UCSD-AML1 (cell line): Measurements from ENCODE around the gene STOML1.
"Not testable (repeated sequence)": the region's sequence is repeated elsewhere in the genome, so short reads cannot be mapped to it uniquely, and the experiment has no call there.

Source experiments
- DNase-seq: peaks from one replicate; lab custom pipeline; 2025; ENCODE audit not compliant: unreplicated experiment; lab: John Stamatoyannopoulos, UW

STOML1 gene

DNA sequence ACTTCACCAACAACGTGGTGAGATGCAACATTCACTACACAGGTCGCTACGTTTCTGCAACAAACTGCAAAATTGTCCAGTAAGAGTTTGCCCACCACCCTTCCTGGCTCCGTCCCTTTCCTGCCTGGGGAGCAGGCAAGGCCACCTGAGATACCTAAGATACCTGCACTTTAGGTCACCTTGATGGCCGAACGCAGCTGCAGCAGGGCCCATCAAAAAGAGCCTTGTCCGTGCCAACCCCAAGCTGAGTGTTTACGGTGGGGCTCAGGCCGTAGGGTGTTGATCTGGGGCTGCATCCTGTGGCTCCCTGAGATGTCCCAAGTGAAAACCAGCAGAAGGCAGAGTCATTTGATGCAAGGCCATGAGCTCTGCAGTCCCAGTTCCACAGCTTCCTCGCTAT is 42.6 kb downstream of the STOML1 start:
- DNase-seq, result no peak

DNA sequence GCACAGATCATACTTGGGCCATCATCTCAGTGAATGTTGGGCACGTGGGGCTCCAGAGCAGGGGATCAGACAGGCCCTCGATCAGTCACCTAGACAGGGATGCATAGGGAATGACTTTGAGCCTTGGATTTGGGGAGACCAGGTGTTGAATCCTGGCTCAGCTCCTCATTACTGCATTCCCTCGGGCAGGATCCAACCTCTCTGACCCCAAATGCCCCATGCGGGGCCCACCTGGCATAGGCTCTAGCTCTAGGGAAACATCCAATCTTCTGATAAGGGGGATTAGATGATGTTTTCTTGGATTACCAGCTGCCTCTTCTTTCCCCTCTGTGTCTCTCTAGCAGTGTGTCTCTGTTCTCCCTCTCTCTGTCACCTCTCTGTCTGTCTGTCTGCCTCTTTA is 43.1 kb downstream of the STOML1 start:
- no peak for DNase-seq

DNA sequence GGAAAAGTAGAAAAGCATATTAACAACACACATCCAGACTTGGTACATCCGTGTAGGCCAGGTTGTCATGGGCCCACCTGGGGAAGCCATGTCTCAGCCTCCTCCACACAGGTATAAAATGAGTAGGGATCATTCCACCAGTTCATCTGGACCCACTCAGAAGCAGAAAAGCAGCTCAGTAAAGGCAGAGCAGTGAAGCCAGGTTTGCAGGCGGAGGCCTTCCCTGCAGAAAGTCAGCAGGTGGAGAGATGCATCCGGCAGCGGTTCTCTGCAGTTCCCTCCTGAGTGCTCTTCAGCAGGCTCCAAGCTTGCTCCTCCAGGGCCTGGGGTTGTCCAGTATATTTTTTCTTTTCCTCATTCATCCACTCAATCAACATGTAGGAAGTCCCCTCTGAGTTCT is 43.7 kb downstream of the STOML1 start:
- no peak for DNase-seq

DNA sequence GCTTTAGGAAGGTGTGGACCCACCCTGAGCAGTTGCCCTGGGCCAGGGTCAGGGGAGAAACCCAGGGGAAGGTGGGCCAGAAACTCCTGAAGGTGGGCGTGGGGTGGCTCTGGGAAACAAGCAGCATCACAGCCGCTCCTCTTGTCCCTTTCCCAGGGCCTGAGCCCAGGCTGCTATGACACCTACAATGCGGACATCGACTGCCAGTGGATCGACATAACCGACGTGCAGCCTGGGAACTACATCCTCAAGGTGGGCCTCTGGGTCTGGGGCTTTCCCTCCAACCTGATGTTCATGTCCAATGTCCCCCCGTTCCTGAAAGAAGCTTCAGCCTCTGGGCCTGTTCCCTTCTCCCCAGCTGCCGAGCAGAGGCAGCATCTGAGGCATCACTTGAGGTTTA is 44.4 kb downstream of the STOML1 start:
- no peak for DNase-seq

DNA sequence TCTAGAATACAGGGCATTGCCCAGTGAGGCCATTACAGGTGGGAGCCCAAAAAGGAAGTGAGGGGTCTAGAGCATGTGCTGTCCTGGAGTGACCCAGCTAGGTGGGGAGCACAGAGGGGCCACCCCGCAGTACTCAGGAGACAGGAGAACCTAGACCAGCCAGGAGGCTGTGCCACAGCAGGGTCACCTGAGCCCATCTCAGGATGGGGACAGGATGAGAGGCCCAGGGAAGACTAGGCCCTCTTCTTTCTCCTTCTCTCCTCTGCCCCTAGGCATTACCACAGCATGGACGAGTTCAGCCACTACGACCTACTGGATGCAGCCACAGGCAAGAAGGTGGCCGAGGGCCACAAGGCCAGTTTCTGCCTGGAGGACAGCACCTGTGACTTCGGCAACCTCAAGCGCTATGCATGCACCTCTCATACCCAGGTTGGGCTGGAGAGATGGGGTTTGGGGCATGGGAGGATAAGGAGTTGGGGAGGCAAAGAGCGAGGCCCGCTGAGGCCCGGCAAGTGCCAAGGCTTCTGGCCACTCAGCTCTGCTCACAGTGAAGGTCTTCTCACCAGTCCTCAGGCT is 45.2 kb downstream of the STOML1 start:
- no peak for DNase-seq

DNA sequence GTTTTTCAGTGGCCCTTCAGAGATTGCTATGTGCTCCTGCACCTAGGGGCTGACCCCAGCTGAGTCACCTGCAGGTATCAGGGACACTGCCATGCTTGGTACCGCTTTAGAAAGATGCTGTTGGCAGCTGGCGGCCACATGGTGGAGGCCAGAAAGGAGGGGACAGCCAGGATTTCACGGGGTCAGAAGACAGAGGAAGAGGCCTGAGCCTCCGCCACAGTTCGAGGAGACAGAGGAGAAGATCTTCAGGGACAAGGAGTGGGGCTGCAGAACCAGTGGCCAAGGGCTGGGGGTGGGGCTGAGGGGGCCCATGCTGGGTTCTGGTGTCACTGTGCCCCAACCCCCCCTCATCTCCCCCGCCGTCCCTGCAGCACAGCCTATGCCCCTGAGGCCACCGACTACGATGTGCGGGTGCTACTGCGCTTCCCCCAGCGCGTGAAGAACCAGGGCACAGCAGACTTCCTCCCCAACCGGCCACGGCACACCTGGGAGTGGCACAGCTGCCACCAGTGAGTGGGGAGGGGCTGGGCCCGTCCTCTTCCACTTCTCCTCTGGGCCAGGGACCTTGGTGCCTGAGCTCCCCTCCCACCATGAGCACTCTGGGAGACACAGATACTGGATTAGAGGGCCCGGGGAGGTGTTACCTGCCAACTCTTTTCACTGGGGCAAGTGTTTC is 45.9 kb downstream of the STOML1 start:
- DNase-seq, result no peak

DNA sequence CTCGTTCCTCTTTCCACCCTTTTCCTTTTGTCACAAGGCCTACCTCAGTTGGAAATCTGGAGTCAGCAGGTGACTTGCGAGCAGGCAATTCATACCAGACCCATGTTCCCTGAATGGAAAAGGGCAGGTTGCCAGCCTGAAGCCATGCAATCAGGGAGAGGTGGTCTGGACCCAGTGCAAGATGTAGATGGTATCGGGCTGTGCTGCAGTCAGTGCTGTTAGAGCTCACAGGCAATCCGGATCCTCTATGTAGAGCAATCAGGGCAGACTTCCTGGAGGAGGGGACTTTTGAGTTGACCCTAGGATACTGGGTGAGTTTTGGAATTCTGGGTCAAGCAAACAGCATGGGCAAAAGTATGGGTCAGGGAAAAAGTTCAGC is 47.0 kb downstream of the STOML1 start:
- DNase-seq, result no peak

DNA sequence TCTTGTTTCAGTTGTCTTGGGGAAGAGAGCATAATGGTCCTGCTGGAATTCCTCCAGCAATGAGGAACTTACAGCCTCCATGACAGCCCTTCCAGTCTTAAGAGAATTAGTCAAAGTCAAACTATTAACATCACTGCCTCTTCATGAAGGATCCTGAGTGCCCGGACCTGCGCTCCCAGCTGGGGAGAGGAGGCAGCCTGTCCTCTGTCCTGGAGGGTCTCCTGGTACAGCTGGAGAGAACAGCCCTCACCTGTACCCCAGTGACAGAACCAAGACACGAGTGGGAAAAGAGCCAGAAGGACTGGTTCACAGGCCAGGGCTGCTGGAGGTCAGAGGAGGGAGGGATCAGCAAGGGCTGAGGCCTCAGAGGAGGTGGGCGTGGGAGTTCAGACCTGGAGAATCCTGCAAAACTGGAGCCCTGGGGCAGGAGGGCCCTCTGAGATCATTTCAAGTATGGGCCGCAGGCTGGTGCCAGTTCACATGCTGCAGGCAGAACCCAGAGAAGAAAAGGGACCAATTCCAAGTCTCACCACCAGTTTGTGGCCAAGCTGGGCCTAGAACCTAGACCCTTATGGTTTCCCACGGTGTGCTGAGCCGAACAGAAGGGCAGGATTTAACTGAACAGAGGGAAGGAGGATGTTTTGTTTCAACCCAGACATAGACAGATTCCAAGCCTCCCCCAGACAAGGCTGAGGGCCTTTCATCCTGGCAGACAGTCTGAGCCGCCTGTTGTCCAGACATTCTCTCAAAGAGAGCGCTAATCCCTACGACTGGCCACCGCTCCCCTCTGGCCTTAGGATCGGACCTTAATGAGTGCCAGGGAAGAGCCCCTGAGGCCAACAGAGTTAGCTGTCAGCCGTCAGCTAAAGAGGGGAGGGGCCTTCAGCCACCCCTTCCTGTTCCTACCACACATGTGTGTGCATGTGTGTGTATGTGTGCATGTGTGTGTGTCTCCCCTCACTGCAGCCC is 47.6 kb downstream of the STOML1 start:
- no peak for DNase-seq

DNA sequence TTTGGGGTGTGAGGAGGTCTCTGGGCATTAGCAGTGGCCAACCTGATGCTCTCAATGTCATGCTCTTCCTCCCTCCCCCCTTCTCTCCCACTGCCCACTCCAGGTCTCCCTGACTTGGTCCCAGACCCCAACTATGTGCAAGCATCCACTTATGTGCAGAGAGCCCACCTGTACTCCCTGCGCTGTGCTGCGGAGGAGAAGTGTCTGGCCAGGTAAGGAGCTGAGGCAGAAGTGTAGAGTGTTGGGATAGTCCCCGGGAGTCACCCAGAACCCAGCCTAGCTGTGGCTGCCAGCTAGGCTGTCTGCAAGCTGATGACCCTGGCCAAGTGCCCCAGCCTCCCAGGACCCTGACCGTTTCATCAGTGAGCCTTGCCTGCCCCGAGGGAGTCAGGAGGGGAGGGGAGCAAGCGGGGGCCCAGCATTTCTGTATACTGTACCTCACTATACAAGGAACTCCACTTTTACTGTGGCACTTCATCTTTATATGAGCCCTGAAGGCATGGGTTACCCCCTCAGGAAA is 49.3 kb downstream of the STOML1 start:
- no peak for DNase-seq

DNA sequence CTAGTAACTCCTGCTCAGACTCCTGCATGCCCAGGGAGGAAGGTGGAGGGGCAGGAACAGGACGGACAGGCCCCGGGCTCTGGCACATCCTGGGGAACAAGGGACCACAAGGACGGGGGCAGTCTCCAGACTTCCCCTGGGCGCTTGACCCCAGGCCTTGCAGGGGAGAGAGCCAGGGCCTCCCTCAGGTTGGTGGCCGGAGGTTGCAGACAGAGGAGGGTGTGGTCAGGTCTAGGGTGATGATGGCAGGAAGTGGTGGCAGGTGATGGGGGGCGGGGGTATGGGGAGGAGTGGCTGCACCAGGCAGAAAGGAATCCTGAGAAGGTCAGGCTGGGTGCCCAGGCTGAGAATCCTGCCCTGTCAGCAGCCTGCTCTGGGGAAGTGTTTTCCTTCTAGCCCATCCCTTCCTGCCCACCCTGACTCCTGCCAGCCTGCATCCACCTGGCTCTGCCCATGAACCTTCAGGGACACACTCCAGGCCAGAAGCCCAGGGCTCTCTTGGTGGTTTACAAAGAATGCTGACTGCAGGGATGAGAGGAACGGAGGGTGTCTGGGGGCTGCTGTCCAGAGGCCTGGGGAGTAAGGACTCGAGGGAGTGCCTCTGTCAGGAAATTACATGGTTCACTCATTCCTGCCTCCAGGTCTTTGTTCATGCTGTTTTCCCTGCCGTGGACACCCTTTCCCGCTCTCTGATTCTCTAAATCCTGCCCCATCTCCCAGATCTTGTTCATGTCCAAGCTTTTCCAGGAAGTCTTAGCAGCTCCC is 50.0 kb downstream of the STOML1 start:
- no peak for DNase-seq

DNA sequence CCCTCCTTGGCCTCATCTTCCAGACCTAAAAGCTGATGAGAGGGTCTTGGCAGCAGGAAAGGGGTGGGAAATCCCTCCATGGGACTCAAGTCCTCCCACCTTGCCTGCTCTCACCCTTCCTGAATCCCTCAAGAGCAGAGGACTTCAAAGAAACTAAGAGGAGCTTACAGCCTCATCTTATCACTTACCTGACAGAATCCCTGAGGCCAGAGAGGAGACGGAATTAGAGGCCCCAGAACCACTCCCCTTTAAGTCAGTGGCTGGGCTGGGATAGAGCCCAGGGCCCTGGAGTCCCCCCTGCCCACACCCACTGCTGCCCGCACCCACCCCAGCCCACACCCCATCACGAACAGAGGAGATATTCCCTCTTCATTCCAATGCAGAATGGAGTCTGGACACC is 50.6 kb downstream of the STOML1 start:
- DNase-seq, result no peak

DNA sequence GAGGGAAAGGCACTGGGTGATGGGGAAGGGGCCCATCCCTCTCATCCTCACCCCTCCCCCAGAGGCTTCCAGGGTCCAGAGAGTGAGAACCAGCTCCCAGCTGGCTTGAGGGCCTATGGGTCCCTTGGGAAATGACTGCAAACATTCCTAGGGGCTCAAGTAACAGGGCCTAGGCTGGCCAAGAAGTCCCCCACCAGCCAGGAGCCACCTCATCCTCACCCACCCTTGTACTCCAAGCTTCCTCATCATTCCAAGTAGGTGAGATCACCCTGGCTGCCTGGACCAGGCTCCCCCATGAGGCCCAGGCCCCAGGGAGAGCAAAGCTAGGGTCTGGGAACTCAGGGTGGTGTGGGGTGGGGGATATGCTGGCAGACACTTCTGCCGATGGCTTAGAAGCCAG is 51.1 kb downstream of the STOML1 start:
- no peak for DNase-seq

DNA sequence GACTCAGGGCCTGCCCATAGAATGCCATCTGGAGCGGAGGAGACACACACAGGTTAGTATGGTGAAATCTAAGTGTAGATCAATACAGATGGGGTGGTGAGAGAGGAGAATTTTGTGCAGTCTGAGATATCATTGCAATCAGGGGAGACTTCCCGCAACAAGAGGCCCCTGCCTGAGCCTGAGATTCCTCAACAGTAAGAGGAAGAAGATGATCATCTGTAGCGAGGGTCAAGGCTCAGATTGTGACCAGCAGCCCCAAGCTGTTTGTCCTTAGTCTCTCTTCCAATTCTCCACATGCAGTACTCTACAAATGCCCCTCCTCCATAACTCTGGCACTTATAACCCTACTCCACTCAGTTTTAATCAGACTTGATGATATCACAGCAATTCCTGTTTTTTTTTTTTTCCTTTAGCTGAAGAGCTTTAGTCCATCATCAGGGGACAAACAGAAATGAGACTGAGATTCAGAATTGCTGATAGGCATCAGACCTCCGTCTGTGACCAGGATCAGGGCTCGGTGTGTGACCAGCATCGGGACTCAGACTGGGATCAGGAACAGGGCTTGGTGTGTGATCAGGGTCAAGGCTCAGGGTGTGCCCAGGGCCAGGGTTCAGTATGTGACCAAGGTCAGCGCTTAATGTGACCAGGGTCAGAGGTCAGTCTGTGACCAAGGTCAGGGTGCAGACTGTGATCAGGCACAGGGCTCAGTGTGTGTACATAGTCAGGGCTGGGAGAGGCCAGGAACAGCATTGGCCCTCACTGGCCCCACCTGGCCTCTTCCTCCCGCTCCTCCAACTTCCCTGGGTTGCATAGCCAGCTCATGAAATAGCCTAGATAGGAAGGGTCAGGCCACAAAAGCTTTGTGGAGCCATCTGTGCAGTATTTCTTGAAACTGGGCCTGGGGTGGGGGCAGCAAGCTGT is 51.8 kb downstream of the STOML1 start:
- no peak for DNase-seq

DNA sequence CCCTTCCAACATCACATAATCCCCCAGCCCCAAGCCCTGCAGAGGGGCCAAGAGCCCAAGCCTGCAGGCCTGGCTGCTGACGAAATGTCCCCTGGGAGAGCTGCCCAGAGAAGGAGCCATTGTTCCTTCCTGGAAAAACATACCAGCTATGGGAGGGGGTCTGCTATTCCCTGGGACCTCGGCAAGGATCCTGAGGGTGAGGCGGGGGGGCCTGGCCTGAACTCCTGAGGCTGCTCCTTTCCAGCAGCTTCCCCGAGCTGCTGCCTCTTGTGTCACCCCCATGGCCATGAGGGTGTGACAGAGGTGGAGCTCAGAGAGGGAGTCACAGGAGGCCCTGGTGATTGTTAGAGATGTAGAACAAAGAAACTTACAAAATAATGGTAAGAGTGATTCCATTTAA is 53.0 kb downstream of the STOML1 start:
- no peak for DNase-seq

DNA sequence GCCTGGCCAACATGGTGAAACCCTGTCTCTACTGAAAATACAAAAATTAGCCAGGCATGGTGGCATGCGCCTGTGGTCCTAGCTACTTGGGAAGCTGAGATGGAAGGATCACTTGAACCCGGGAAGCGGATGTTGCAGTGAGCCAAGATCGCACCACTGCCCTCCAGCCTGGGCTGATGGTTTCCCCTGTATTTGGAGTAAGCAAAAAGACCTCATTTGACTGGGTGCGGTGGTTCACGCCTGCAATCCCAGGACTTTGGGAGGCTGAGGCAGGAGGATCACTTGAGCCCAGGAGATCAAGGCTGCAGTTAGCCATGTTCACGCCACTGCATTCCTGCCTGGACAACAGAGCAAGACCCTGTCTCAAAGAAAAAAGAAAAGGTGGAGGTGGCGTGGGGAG is 53.6 kb downstream of the STOML1 start:
- DNase-seq, result not testable (repeated sequence)

DNA sequence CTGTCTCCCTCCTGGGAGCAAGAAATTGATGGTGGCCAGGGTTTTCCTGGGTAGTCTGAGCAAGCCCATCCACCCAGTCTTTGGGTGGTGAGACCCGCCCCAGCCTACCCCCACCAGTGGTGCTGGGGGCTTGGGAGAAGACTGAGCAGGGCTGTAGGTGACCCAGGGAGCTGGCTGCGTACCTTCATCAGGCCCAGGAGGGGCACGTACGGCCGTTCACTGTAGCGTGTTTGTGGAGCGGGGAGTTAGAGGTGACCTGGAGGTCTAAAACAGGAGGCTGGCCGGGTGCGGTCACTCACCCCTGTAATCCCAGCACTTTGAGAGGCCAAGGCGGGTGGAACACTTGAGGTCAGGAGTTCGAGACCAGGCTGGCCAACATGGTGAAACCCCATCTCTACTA is 54.4 kb downstream of the STOML1 start:
- DNase-seq, result no peak

DNA sequence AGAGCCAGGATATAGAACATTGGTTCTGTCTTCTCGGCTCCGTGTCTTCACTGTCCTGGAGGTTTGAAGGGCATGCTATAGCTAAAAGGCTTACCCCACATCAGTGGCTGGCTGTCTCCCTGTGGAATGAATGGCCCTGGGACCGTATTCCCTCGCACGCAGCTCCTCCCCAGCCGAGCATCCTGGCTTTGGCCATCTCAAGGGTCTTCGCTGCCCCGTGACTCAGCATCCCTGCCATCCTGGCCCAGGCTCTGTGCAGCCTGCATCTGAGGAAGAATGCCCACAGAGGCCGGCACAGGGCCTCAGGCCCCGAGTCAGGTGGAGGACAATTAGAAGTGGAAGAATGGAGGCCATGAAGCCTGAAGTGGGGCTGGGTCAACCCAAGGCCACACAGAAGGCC is 54.8 kb downstream of the STOML1 start:
- DNase-seq, result no peak

DNA sequence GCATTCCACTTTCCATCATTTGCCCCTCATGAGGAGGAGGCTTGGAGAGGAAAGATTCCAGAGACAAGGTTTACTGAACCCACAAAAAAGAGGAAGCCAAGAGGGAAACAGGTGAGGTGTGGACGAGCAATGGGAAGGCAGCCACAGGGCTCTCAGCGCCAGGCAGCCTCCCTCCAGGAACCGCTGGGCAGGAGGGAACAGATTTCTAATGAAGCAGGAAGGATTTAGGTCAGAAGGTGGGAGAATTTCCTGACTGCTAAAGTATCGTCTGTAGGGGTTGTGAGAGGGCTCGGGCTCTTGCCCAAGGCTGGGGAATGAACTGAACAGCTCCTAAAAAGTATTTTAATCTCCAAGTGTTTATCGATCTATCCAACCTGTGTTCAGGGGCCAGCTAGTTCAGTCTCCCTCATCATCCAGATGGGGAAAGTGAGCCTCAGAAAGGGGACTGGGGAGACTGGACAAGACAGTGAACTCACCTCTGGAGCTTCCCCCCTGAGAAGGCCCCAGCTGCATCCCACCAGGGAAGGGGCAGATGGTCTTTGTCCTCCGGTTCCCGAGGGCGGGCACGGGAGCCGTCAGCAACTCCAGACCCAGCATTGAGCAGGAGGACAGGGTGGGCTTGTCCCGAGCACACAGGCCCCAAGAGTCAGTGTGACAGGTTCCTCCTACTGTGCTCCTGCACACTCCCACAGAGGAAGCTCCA is 55.4 kb downstream of the STOML1 start:
- DNase-seq, result no peak

DNA sequence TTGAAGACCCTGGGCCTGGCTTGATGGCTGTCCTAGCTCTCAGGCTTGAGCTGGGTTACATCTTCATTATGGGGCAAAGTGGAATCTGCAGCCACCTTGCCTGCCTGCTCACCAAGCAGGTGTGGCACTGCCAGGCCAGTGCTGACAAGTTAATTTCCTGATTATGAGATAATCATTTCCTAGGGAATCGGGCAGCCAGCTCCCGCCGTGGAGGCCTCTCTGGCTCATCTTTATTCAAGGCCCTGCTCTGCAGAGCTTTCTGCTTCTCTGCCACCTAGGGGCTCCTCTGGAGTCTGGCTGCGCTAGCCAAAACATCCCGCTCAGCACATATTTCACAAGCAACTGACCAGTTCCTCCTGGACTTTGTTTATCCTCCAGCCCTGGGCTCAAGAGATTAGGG is 55.9 kb downstream of the STOML1 start:
- DNase-seq, result no peak

DNA sequence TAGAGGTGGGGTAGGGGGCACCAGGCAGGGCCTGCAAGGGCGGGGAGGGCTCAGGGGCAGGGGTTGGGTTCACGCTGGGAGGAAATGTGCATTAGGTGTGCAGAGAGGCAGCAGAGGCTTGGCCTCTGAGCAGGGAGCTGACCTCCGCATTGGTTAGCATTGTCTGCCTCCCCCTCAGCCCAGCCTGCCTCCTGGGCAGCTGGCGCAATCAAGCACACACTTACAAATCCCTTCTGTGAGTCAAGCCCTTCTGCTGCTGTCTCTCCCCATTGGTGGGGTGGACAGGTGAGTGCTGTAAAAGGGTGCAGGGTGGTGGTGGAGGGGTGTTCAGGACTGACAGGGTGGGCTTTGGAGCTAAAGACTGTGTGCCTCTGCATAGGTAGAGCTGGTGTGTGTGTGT is 56.5 kb downstream of the STOML1 start:
- DNase-seq, result no peak
